SK-N-SH treated with all-trans-retinoic acid at 6 μM for 48 hours (cell line): ENCODE data around the gene NSD1.

Experiments
- ARNTL ChIP-seq: fragments of 450-650 bp; formaldehyde crosslinking; IDR thresholded peaks from 2 replicates; pipeline ENCODE4 v1.5.0; 2020; ENCODE audit warnings: low read depth, mild to moderate bottlenecking, moderate library complexity, borderline replicate concordance
- BACH2 ChIP-seq: fragments of 250-450 bp; sonication (Bioruptor Pico); IDR thresholded peaks from 2 replicates; pipeline ENCODE4 v1.9.0; 2021; ENCODE audit warnings: mild to moderate bottlenecking, borderline replicate concordance
- CREB5 ChIP-seq: fragments of 250-450 bp; sonication (Bioruptor Pico); IDR thresholded peaks from 2 replicates; pipeline ENCODE4 v1.5.1; 2020; ENCODE audit warnings: low read depth, mild to moderate bottlenecking, moderate library complexity
- CSDC2 ChIP-seq: fragments of 250-450 bp; sonication (Bioruptor Pico); IDR thresholded peaks from 2 replicates; pipeline ENCODE4 v1.5.0; 2020; ENCODE audit warnings: mild to moderate bottlenecking, moderate library complexity
- CSRNP3 ChIP-seq: fragments of 250-450 bp; sonication (Bioruptor Pico); IDR thresholded peaks from 2 replicates; pipeline ENCODE4 v1.5.1; 2021; ENCODE audit warnings: mild to moderate bottlenecking, moderate library complexity
- ISL1 ChIP-seq: fragments of 250-450 bp; sonication (Bioruptor Pico); IDR thresholded peaks from 2 replicates; pipeline ENCODE4 v2.1.2; 2022; ENCODE audit warnings: mild to moderate bottlenecking, moderate library complexity
- OSR1 ChIP-seq: fragments of 250-450 bp; sonication (Bioruptor Pico); IDR thresholded peaks from 2 replicates; pipeline ENCODE4 v1.8.0; 2022; ENCODE audit warnings: moderate library complexity, mild to moderate bottlenecking, inconsistent platforms
- PATZ1 ChIP-seq: fragments of 250-450 bp; sonication (Bioruptor Pico); IDR thresholded peaks from 2 replicates; pipeline ENCODE4 v1.8.0; 2020; ENCODE audit warnings: mild to moderate bottlenecking, moderate library complexity, borderline replicate concordance
- RARB ChIP-seq: fragments of 250-450 bp; sonication (Bioruptor Pico); IDR thresholded peaks from 2 replicates; pipeline ENCODE4 v1.8.0; 2021; ENCODE audit warnings: mild to moderate bottlenecking, moderate library complexity
- TOX ChIP-seq: fragments of 250-450 bp; sonication (Bioruptor Pico); IDR thresholded peaks from 2 replicates; pipeline ENCODE4 v1.8.0; 2021; ENCODE audit warnings: mild to moderate bottlenecking, moderate library complexity, borderline replicate concordance
- ZFP3 ChIP-seq: fragments of 250-450 bp; sonication (Bioruptor Pico); IDR thresholded peaks from 2 replicates; pipeline ENCODE4 v1.5.0; 2020; ENCODE audit warnings: mild to moderate bottlenecking, moderate library complexity
- ZFP30 ChIP-seq: fragments of 450-650 bp; formaldehyde crosslinking; IDR thresholded peaks from 2 replicates; pipeline ENCODE4 v1.5.0; 2022; ENCODE audit warnings: mild to moderate bottlenecking, moderate library complexity
- ZNF565 ChIP-seq: fragments of 450-650 bp; formaldehyde crosslinking; conservative IDR thresholded peaks from 2 replicates; pipeline ENCODE4 v1.5.0; 2020; ENCODE audit warnings: low read depth, mild to moderate bottlenecking, moderate library complexity
- ZNF8 ChIP-seq: fragments of 450-650 bp; formaldehyde crosslinking; IDR thresholded peaks from 2 replicates; pipeline ENCODE4 v1.5.0; 2020; ENCODE audit warnings: mild to moderate bottlenecking, moderate library complexity

- TF ChIP-seq ISL1 (CRISPR knock-in tag): no peak
- TF ChIP-seq OSR1 (CRISPR knock-in tag): no peak
- TF ChIP-seq RARB (CRISPR knock-in tag): no peak
- TF ChIP-seq ARNTL (CRISPR knock-in tag): no peak
- TF ChIP-seq CREB5 (CRISPR knock-in tag): no peak
- no peak for TF ChIP-seq PATZ1 (CRISPR knock-in tag)
- no peak for TF ChIP-seq CSRNP3 (CRISPR knock-in tag)
- no peak for TF ChIP-seq ZNF565 (CRISPR knock-in tag)
- no peak for TF ChIP-seq BACH2 (CRISPR knock-in tag)
- TF ChIP-seq ZFP3 (CRISPR knock-in tag): no peak
- no peak for TF ChIP-seq TOX (CRISPR knock-in tag)
- no peak for TF ChIP-seq ZFP30
- TF ChIP-seq ZNF8 (CRISPR knock-in tag): no peak
- 0 out of 2 replicates have a peak, but pooled peaks have one; percentile 40 for TF ChIP-seq CSDC2 (CRISPR knock-in tag)
Measured at GRCh38 chr5:177133096-177133852, at the start of gene NSD1.
